ENCODE data around the gene SGCE. TPM values are rescaled to one million over a fixed set of nuclear protein-coding genes. Genes with fewer than 3 reads are reported as not detected.

Gene SGCE
- total RNA-seq, 2 donors from 2014 or later = 41.0 to 75.9 TPM

GRCh38 chr7:94561841-94562514, 94.0 kb downstream of the SGCE start:
- no peak for DNase-seq (ENCODE audit: low spot score)
- TF ChIP-seq CTCF (IDR thresholded peaks at IDR 0.05) = no peak
- H3K4me1 ChIP-seq = no peaks in the 10 kb centered on the region
- no peak overlapping the region for H3K27ac ChIP-seq
- H3K27me3 ChIP-seq = no peaks in the 10 kb centered on the region
- H3K4me3 ChIP-seq = no peak overlapping the region
- no peaks in the 10 kb centered on the region for H3K9me3 ChIP-seq
- peaks cover 3% of the 10 kb centered on the region for H3K36me3 ChIP-seq

- Histone ChIP-seq H3K36me3 (peaks cover 3% of the 10 kb centered on the region), H3K27ac (no peak overlapping the region), H3K4me3 (no peak overlapping the region), H3K4me1 (no peaks in the 10 kb centered on the region), H3K27me3 (no peaks in the 10 kb centered on the region), H3K9me3 (no peaks in the 10 kb centered on the region)
- TF ChIP-seq CTCF (IDR thresholded peaks at IDR 0.05) = no peak
- no peak for DNase-seq (ENCODE audit: low spot score)
Measured at GRCh38 chr7:94559972-94560371, 96.0 kb downstream of the SGCE start.

GRCh38 chr7:94557215-94557614, 98.7 kb downstream of the SGCE start:
- Histone ChIP-seq H3K4me3 (no peak overlapping the region), H3K27ac (no peak overlapping the region), H3K27me3 (no peaks in the 10 kb centered on the region), H3K9me3 (no peaks in the 10 kb centered on the region), H3K4me1 (no peaks in the 10 kb centered on the region), H3K36me3 (peaks cover 11% of the 10 kb centered on the region)
- DNase-seq (ENCODE audit: low spot score) = no peak
- TF ChIP-seq CTCF (IDR thresholded peaks at IDR 0.05) = no peak

- Histone ChIP-seq H3K4me3 (no peak overlapping the region), H3K27ac (no peak overlapping the region), H3K4me1 (no peaks in the 10 kb centered on the region), H3K27me3 (no peaks in the 10 kb centered on the region), H3K36me3 (peaks cover 20% of the 10 kb centered on the region), H3K9me3 (no peaks in the 10 kb centered on the region)
- TF ChIP-seq CTCF (IDR thresholded peaks at IDR 0.05) = no peak
- no peak for DNase-seq (ENCODE audit: low spot score)
Measured at GRCh38 chr7:94556028-94556427, 99.9 kb downstream of the SGCE start.

GRCh38 chr7:94547126-94547525, 108.8 kb downstream of the SGCE start:
- DNase-seq (ENCODE audit: low spot score) = no peak
- no peak overlapping the region for H3K27ac ChIP-seq
- no peaks in the 10 kb centered on the region for H3K4me1 ChIP-seq
- no peak for TF ChIP-seq CTCF (IDR thresholded peaks at IDR 0.05)
- H3K9me3 ChIP-seq = no peaks in the 10 kb centered on the region
- H3K4me3 ChIP-seq = no peak overlapping the region
- H3K36me3 ChIP-seq = peaks cover 8% of the 10 kb centered on the region
- no peaks in the 10 kb centered on the region for H3K27me3 ChIP-seq

GRCh38 chr7:94540428-94540827, 115.5 kb downstream of the SGCE start:
- no peaks in the 10 kb centered on the region for H3K27me3 ChIP-seq
- H3K27ac ChIP-seq = no peak overlapping the region
- no peak for DNase-seq (ENCODE audit: low spot score)
- H3K36me3 ChIP-seq = peaks cover 5% of the 10 kb centered on the region
- no peaks in the 10 kb centered on the region for H3K9me3 ChIP-seq
- no peak for TF ChIP-seq CTCF (IDR thresholded peaks at IDR 0.05)
- no peaks in the 10 kb centered on the region for H3K4me1 ChIP-seq
- no peak overlapping the region for H3K4me3 ChIP-seq
